SK-N-SH (cell line): ENCODE data around the gene TRIM66. TPM values are rescaled to one million over a fixed set of nuclear protein-coding genes. Genes with fewer than 3 reads are reported as not detected.

Experiments used
- CTCF ChIA-PET: fragments of 300-600, 350-600 bp; formaldehyde crosslinking; extraction: SDS; loops from one replicate; lab custom pipeline; 2021; lab: Yijun Ruan, JAX
- POLR2A ChIA-PET: fragments of 350-600 bp; sonication (Branson Sonifier 250); formaldehyde crosslinking; extraction: SDS; loops from one replicate; lab custom pipeline; 2020; ENCODE audit warnings: antibody characterized with exemption, inconsistent platforms; lab: Yijun Ruan, JAX
- DNase-seq: peaks from one replicate; pipeline ENCODE4 v3.0.0; 2012
- H2AFZ ChIP-seq: fragments of 200-600 bp; sonication (generic); 2 replicates; pipeline ENCODE4 v1.8.1; 2016; ENCODE audit warnings: antibody characterized with exemption, mild to moderate bottlenecking, low read depth
- H3F3A ChIP-seq: fragments of 200-600 bp; sonication (generic); replicated peaks from 2 replicates; pipeline ENCODE3; 2016; ENCODE audit warnings: antibody characterized with exemption, mild to moderate bottlenecking; ENCODE audit not compliant: insufficient read depth
- H3K27ac ChIP-seq, 2 experiments: fragments of 200-500 bp in 1 of 2; fragments of 200-600 bp in 1 of 2; sonication (Bioruptor generic) in 1 of 2; sonication (generic), shearing (Covaris generic) in 1 of 2; 2 replicates each; pipeline versions ENCODE4 v1.5.1 to v1.6.1; 2014 to 2016; ENCODE audit warnings: low read depth in 2 of 2, inconsistent platforms in 1 of 2, low read length in 1 of 2, mild to moderate bottlenecking in 1 of 2, mixed read lengths in 1 of 2
- H3K27me3 ChIP-seq: fragments of 200-600 bp; sonication (generic), shearing (Covaris generic); 2 replicates; pipeline ENCODE4 v1.6.1; 2016; ENCODE audit warnings: mixed run types; ENCODE audit not compliant: insufficient read depth
- H3K36me3 ChIP-seq, 2 experiments: fragments of 200-500 bp in 1 of 2; fragments of 200-600 bp in 1 of 2; sonication (Bioruptor generic) in 1 of 2; sonication (generic) in 1 of 2; replicated peaks in 1 of 2; 2 replicates each; pipeline versions ENCODE3 to v1.5.1; 2014 to 2016; ENCODE audit warnings: low read length in 1 of 2, mild to moderate bottlenecking in 1 of 2; ENCODE audit not compliant: insufficient read depth in 2 of 2, control insufficient read depth in 1 of 2
- H3K4me1 ChIP-seq, 2 experiments: fragments of 200-500 bp in 1 of 2; fragments of 200-600 bp in 1 of 2; sonication (Bioruptor generic) in 1 of 2; sonication (generic), shearing (Covaris generic) in 1 of 2; 2 replicates each; pipeline versions ENCODE4 v1.5.1 to v1.6.1; 2014 to 2016; ENCODE audit warnings: low read depth in 1 of 2, low read length in 1 of 2, mixed run types in 1 of 2; ENCODE audit not compliant: insufficient read depth in 2 of 2, control insufficient read depth in 1 of 2
- H3K4me2 ChIP-seq: fragments of 200-600 bp; sonication (generic), shearing (Covaris generic); 2 replicates; pipeline ENCODE4 v1.6.1; 2017; ENCODE audit warnings: mixed run types
- H3K4me3 ChIP-seq, 2 experiments: fragments of 200-500 bp in 1 of 2; fragments of 200-600 bp in 1 of 2; sonication (Bioruptor generic) in 1 of 2; sonication (generic), shearing (Covaris generic) in 1 of 2; 2 replicates each; pipeline versions ENCODE4 v1.5.1 to v1.8.1; 2014 to 2016; ENCODE audit warnings: low read depth in 2 of 2, inconsistent platforms in 1 of 2, low read length in 1 of 2, mild to moderate bottlenecking in 1 of 2, mixed read lengths in 1 of 2, moderate library complexity in 1 of 2
- H3K79me2 ChIP-seq: fragments of 200-600 bp; sonication (generic); 2 replicates; pipeline ENCODE4 v1.8.1; 2017; ENCODE audit warnings: mild to moderate bottlenecking; ENCODE audit not compliant: insufficient read depth
- H3K9ac ChIP-seq: fragments of 200-600 bp; sonication (generic); 2 replicates; pipeline ENCODE4 v1.6.1; 2017; ENCODE audit warnings: mixed run types
- H3K9me2 ChIP-seq: fragments of 200-600 bp; sonication (generic); 2 replicates; pipeline ENCODE4 v1.6.1; 2017; ENCODE audit warnings: mixed run types
- H3K9me3 ChIP-seq: fragments of 200-600 bp; sonication (generic); 2 replicates; pipeline ENCODE4 v1.6.1; 2017; ENCODE audit warnings: mixed run types, mild to moderate bottlenecking, moderate library complexity
- H4K20me1 ChIP-seq: fragments of 200-600 bp; sonication (generic); 2 replicates; pipeline ENCODE4 v1.6.1; 2017; ENCODE audit warnings: mild to moderate bottlenecking, mixed run types; ENCODE audit not compliant: insufficient read depth
- FOSL2 ChIP-seq: IDR thresholded peaks from 2 replicates; pipeline ENCODE4 v1.4.0; 2012; ENCODE audit warnings: low read depth, mild to moderate bottlenecking, moderate library complexity, borderline replicate concordance
- FOXJ3 ChIP-seq: sonication (generic); formaldehyde crosslinking; IDR thresholded peaks from 2 replicates; pipeline ENCODE4 v1.5.1; 2020; ENCODE audit warnings: mild to moderate bottlenecking, missing genetic modification reagents
- IRF3 ChIP-seq: fragments of 150-350 bp; IDR thresholded peaks from 2 replicates; pipeline ENCODE4 v1.6.1; 2016; ENCODE audit warnings: mild to moderate bottlenecking, low read depth, low read length
- JUND ChIP-seq: IDR thresholded peaks from 2 replicates; pipeline ENCODE4 v1.4.0; 2012
- NFIC ChIP-seq: IDR thresholded peaks from 2 replicates; pipeline ENCODE4 v1.4.0; 2012; ENCODE audit warnings: borderline replicate concordance
- NRF1 ChIP-seq: IDR thresholded peaks from 2 replicates; pipeline ENCODE4 v1.6.1; 2012; ENCODE audit warnings: low read depth, mild to moderate bottlenecking, low read length
- POLR2AphosphoS5 ChIP-seq: IDR thresholded peaks from 2 replicates; pipeline ENCODE4 v1.6.1; 2012; ENCODE audit warnings: low read depth, low read length
- TAF1 ChIP-seq: IDR thresholded peaks from 2 replicates; pipeline ENCODE4 v1.6.1; 2012; ENCODE audit warnings: low read depth, mild to moderate bottlenecking, low read length, moderate library complexity, borderline replicate concordance
- TCF12 ChIP-seq: IDR thresholded peaks from 2 replicates; pipeline ENCODE4 v1.4.0; 2012
- WGBS: methylation state at CpG from one replicate; pipeline ENCODE4 v1.1.6; 2017; ENCODE audit warnings: low lambda C conversion rate; 5-methylcytosine and 5-hydroxymethylcytosine counted together
- polyA plus RNA-seq, 3 experiments: library from polyadenylated mRNA; depleted of rRNA; stranded (reverse); fragments of >200 nt; gene quantifications; 2 replicates each; pipeline ENCODE4 v1.2.3, GENCODE V29; 2012
- TF ChIP-seq, protein P1 (sequence below): IDR thresholded peaks from 2 replicates; pipeline ENCODE4 v1.6.1; 2012; ENCODE audit warnings: mild to moderate bottlenecking, low read depth, low read length, moderate library complexity
- TF ChIP-seq, protein P2 (sequence below): IDR thresholded peaks from 2 replicates; pipeline ENCODE4; 2012
- TF ChIP-seq, protein P3 (sequence below): IDR thresholded peaks from 2 replicates; pipeline ENCODE4 v1.4.0; 2012; ENCODE audit warnings: low read depth, borderline replicate concordance
- TF ChIP-seq, protein P4 (sequence below): fragments of 150-350 bp; IDR thresholded peaks from 2 replicates; pipeline ENCODE4 v1.6.1; 2017; ENCODE audit warnings: antibody characterized with exemption, low read length, low read depth, borderline replicate concordance

The TRIM66 gene
- polyA plus RNA-seq, 1 of the 3 experiments (the other 2 are of a cell fraction): 6.4 TPM

GRCh38 chr11:8652140-8652539 is 30.3 kb downstream of the TRIM66 start:
- Histone ChIP-seq H3K9me2 (no peaks in the 10 kb centered on the region), H3K79me2 (no peaks in the 10 kb centered on the region), H3K27me3 (no peaks in the 10 kb centered on the region), H3K27ac (peak overlapping the region in 1 of 2 experiments; percentile 74; a peak in 2 of 4 replicates), H3K9ac (no peak overlapping the region), H3K4me2 (no peak overlapping the region), H3K4me1 (peaks cover 0 to 7% of the 10 kb centered on the region in 2 experiments; a peak in 3 of 4 replicates), H3K4me3 (no peak overlapping the region), H4K20me1 (no peaks in the 10 kb centered on the region), H3K36me3 (peaks cover 4 to 16% of the 10 kb centered on the region in 2 experiments), H3K9me3 (no peaks in the 10 kb centered on the region), H2AFZ (no peak overlapping the region), H3F3A (peaks cover 16% of the 10 kb centered on the region)
- CTCF ChIA-PET: interaction anchor here (0.5 to 0.6 kb wide), 2 partner anchors 303 to 466 kb away, joined by 3 to 4 read pairs; no protein-coding TSS in a partner anchor
- no peak for DNase-seq
- 30% methylated on average over 3 of the region's 3 CpGs for WGBS
- TF ChIP-seq NRF1 (no peak), FOSL2 (peak; percentile 66; the same call in 1 of the 2 replicates), TCF12 (peak; percentile 56), FOXJ3 (CRISPR knock-in tag) (no peak), NFIC (peak; percentile 90), IRF3 (no peak), JUND (peak; percentile 46), TAF1 (no peak), POLR2AphosphoS5 (0 out of 2 replicates have a peak, but pooled peaks have one; percentile 11)
- TF ChIP-seq, protein P1, sequence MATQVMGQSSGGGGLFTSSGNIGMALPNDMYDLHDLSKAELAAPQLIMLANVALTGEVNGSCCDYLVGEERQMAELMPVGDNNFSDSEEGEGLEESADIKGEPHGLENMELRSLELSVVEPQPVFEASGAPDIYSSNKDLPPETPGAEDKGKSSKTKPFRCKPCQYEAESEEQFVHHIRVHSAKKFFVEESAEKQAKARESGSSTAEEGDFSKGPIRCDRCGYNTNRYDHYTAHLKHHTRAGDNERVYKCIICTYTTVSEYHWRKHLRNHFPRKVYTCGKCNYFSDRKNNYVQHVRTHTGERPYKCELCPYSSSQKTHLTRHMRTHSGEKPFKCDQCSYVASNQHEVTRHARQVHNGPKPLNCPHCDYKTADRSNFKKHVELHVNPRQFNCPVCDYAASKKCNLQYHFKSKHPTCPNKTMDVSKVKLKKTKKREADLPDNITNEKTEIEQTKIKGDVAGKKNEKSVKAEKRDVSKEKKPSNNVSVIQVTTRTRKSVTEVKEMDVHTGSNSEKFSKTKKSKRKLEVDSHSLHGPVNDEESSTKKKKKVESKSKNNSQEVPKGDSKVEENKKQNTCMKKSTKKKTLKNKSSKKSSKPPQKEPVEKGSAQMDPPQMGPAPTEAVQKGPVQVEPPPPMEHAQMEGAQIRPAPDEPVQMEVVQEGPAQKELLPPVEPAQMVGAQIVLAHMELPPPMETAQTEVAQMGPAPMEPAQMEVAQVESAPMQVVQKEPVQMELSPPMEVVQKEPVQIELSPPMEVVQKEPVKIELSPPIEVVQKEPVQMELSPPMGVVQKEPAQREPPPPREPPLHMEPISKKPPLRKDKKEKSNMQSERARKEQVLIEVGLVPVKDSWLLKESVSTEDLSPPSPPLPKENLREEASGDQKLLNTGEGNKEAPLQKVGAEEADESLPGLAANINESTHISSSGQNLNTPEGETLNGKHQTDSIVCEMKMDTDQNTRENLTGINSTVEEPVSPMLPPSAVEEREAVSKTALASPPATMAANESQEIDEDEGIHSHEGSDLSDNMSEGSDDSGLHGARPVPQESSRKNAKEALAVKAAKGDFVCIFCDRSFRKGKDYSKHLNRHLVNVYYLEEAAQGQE: no peak
- TF ChIP-seq, protein P2, sequence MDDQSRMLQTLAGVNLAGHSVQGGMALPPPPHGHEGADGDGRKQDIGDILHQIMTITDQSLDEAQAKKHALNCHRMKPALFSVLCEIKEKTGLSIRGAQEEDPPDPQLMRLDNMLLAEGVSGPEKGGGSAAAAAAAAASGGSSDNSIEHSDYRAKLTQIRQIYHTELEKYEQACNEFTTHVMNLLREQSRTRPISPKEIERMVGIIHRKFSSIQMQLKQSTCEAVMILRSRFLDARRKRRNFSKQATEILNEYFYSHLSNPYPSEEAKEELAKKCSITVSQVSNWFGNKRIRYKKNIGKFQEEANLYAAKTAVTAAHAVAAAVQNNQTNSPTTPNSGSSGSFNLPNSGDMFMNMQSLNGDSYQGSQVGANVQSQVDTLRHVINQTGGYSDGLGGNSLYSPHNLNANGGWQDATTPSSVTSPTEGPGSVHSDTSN: peak; percentile 40; the same call in 1 of the 2 replicates
- TF ChIP-seq, protein P3, sequence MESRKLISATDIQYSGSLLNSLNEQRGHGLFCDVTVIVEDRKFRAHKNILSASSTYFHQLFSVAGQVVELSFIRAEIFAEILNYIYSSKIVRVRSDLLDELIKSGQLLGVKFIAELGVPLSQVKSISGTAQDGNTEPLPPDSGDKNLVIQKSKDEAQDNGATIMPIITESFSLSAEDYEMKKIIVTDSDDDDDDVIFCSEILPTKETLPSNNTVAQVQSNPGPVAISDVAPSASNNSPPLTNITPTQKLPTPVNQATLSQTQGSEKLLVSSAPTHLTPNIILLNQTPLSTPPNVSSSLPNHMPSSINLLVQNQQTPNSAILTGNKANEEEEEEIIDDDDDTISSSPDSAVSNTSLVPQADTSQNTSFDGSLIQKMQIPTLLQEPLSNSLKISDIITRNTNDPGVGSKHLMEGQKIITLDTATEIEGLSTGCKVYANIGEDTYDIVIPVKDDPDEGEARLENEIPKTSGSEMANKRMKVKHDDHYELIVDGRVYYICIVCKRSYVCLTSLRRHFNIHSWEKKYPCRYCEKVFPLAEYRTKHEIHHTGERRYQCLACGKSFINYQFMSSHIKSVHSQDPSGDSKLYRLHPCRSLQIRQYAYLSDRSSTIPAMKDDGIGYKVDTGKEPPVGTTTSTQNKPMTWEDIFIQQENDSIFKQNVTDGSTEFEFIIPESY: no peak
- TF ChIP-seq, protein P4, sequence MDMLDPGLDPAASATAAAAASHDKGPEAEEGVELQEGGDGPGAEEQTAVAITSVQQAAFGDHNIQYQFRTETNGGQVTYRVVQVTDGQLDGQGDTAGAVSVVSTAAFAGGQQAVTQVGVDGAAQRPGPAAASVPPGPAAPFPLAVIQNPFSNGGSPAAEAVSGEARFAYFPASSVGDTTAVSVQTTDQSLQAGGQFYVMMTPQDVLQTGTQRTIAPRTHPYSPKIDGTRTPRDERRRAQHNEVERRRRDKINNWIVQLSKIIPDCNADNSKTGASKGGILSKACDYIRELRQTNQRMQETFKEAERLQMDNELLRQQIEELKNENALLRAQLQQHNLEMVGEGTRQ: no peak
- POLR2A ChIA-PET: no interaction called here
